GM19240 (cell line): Measurements from ENCODE around the gene DISP3.

Experiments used
- DNase-seq: peaks from one replicate; pipeline ENCODE4 v3.0.0; 2011; ENCODE audit warnings: low spot score; ENCODE audit not compliant: insufficient read length

The DISP3 gene

GRCh38 chr1:11456965-11457364 lies 22.0 kb upstream of the DISP3 start:
- no peak for DNase-seq

- no peak for DNase-seq
Measured at GRCh38 chr1:11458811-11459275, 20.1 kb upstream of the DISP3 start.

- DNase-seq: no peak
Measured at GRCh38 chr1:11461531-11462137, 17.3 kb upstream of the DISP3 start.

- no peak for DNase-seq
Measured at GRCh38 chr1:11462224-11462923, 16.6 kb upstream of the DISP3 start.

- no peak for DNase-seq
Measured at GRCh38 chr1:11463177-11463576, 15.8 kb upstream of the DISP3 start.

GRCh38 chr1:11465307-11465706 lies 13.6 kb upstream of the DISP3 start:
- no peak for DNase-seq

- DNase-seq: no peak
Measured at GRCh38 chr1:11466416-11466815, 12.5 kb upstream of the DISP3 start.

GRCh38 chr1:11468878-11469277 lies 10.1 kb upstream of the DISP3 start:
- no peak for DNase-seq

GRCh38 chr1:11470912-11471311 lies 8.0 kb upstream of the DISP3 start:
- DNase-seq: no peak

- no peak for DNase-seq
Measured at GRCh38 chr1:11471473-11471872, 7.5 kb upstream of the DISP3 start.

GRCh38 chr1:11472284-11472683 lies 6.7 kb upstream of the DISP3 start:
- DNase-seq: no peak

GRCh38 chr1:11472741-11473140 lies 6.2 kb upstream of the DISP3 start:
- no peak for DNase-seq

- no peak for DNase-seq
Measured at GRCh38 chr1:11473491-11474034, 5.4 kb upstream of the DISP3 start.

GRCh38 chr1:11474826-11475225 lies 4.1 kb upstream of the DISP3 start:
- DNase-seq: no peak

- DNase-seq: no peak
Measured at GRCh38 chr1:11475748-11476147, 3.2 kb upstream of the DISP3 start.

- DNase-seq: no peak
Measured at GRCh38 chr1:11479375-11479979, 522 bp downstream of the DISP3 start.

- DNase-seq: no peak
Measured at GRCh38 chr1:11481019-11481418, 2.1 kb downstream of the DISP3 start.

- no peak for DNase-seq
Measured at GRCh38 chr1:11482198-11482597, 3.2 kb downstream of the DISP3 start.

- no peak for DNase-seq
Measured at GRCh38 chr1:11482701-11483479, 3.9 kb downstream of the DISP3 start.

GRCh38 chr1:11483581-11484320 lies 4.8 kb downstream of the DISP3 start:
- no peak for DNase-seq

- no peak for DNase-seq
Measured at GRCh38 chr1:11484321-11484655, 5.3 kb downstream of the DISP3 start.
